HG03354 (cell line): ENCODE results near the gene OR8B8.
A peak's percentile ranks its signal among the peaks of the same experiment; 100 is the strongest.
"Not testable (repeated sequence)": the region's sequence is repeated elsewhere in the genome, so short reads cannot be mapped to it uniquely, and the experiment has no call there.

Experiments
- ATAC-seq: cut with Tn5 transposase; IDR thresholded peaks from one replicate; pipeline ENCODE4 v1.9.1; 2021; ENCODE audit warnings: mild to moderate bottlenecking; ENCODE audit not compliant: unreplicated experiment, poor library complexity, severe bottlenecking

The OR8B8 gene

DNA sequence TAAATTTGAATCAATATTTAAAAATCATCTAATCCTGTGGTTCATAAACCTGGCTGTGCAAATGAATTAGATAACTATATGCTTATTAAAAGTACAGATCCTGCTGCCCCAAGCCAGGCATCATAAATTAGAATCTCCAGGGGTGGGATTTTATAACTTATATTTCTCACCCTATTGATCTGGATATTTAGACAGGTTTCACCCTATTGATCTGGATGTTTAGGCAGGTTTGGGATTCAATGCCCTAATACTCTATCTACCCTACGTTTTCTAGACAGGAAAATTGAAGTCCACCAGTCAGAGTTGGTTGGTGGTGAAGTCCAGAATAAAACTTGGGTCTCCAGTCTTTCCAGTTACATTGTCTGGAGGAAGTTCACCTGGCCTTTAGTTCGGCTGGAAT lies 2.6 kb downstream of the OR8B8 start:
- no peak for ATAC-seq

DNA sequence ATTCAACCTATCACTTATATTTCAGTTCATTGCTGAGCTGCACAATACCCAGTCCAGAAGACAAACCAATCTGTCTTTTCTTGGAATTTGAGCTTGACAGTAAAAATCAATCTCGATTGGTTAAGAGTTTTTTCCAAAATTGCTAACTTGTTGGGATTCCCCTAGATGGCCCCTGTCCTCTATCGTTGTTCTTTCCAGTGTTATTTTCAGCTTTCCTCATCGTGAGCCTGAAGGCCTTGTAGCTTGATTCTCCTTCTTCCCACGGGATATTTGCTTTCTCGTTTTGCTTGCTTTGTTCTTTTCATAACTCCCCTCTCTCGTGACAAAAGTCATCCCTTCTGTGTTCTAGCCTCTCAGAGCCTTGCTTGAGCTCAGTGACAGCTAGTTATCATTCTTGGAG lies 3.1 kb downstream of the OR8B8 start:
- ATAC-seq = no peak

DNA sequence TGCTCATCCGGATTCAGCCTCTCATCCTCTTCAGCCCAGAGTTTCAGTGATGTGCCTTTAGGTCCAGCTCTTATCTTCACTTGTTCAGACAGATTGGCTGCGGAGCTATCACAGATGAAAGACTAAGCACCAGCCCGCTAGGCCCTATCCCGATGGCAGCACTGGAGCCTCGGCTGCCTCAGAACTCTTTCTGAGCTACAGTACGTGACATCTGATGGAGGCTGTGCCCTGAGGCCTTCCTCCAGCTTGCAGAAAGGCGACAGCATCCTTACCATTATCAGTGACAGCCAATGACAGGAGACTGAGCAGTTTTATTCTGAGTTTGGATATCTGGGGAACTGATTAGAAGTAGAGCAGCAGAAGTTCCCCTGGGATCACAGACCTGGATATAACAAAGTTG lies 4.0 kb downstream of the OR8B8 start:
- no peak for ATAC-seq

GRCh38 chr11:124441081-124441480 lies 4.4 kb downstream of the OR8B8 start:
- no peak for ATAC-seq

DNA sequence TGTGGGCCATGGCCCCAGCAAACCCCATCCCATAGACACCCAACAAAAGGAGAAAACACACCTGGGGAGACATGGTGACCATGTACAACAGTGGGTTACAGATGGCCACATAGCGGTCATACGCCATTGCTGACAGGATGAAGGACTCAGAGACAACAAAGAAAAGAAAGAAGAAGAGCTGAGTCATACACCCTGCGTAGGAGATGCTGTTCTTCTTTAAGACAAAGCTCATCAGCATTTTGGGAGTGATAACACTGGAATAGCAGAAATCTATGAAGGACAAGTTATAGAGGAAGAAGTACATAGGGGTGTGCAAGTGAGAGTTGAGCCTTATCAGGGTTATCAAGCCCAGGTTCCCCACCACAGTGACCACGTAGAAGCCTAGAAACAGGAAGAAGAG lies 4.9 kb downstream of the OR8B8 start:
- ATAC-seq = no peak

DNA sequence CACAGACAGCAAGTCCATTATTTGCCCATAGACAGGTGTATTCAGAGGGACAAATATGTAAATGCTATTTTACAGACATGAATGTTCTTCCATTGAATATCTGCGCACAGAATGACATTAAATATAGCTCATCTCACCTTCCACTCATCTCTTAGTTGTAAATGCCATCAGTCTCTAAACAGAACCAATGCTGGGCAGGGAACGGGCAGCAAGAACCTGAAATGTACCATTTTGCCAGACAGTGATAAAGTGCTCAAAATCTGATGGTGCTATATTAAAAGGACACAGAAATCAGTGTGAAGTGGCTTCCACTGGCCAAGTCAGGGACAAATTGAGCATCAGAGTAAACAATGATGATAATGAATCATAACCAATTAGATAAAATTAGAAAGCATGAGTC lies 10.8 kb downstream of the OR8B8 start:
- no peak for ATAC-seq

- ATAC-seq = no peak
Observed at GRCh38 chr11:124429599-124429998, 15.9 kb downstream of the OR8B8 start.

GRCh38 chr11:124424384-124424921 lies 21.0 kb downstream of the OR8B8 start, which contains the start of gene OR8B4:
Gene OR8B4 (minus strand): TSS chr11:124424871. CDS start chr11:124424871, 0 bp downstream.
- ATAC-seq = no peak

DNA sequence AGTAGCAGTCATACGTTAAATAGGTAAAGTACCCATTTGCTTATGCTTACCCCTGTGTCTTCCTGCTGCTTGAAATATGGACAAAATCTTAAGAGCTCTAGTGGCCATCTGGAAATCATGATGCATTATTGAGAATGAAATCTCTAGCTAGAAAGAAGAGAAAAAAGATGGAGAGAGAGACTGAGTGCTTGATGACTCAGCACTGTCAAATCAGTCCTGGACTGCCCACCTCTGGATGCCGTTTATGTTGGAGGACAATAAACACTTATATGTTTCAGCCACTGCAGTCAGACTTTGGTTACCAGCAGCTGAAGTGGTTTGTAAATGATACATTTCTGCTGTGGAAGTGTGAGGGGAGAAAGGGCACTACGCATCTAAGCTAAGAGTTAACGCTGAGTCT lies 24.5 kb downstream of the OR8B8 start:
- ATAC-seq = no peak

GRCh38 chr11:124415356-124415923 lies 30.1 kb downstream of the OR8B8 start:
- ATAC-seq = no peak

DNA sequence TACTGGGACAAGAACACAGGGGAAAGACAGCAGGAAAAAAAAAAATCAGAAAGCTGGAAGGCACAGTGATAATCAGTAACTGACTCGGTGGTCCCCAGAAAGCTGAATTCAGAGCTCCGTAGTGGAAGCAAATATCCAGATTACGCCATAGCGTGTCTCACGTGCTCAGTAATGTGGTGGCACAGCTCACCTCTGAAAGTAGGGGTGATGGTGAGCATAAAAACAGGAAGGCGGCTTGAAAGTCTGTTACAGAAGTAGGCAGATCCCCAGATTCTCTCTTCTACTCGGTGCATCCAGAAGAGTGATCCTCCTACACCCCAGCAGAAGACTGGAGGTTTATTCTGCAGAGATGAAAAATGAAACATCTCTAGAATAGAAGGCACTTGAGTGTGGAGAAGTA lies 35.6 kb downstream of the OR8B8 start:
- no peak for ATAC-seq

DNA sequence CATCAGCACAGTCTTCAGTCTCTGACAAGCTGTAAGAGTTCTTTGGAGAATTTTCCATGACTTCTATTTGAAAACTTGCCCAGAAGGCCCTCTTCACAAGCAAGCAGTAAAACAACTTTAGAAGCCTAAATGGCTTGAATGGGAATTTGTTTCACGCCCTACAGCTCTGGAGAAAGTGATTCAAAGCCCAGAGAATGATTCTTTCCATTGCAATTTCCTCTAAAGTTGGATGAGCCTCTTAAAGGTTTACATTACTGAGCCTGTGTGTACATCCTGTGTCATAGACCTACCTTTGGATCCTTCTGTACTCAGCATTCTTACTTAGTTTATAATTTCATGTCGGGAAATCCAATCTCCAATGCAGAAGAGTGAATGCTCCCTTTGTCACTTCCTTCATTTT lies 39.9 kb downstream of the OR8B8 start:
- no peak for ATAC-seq

DNA sequence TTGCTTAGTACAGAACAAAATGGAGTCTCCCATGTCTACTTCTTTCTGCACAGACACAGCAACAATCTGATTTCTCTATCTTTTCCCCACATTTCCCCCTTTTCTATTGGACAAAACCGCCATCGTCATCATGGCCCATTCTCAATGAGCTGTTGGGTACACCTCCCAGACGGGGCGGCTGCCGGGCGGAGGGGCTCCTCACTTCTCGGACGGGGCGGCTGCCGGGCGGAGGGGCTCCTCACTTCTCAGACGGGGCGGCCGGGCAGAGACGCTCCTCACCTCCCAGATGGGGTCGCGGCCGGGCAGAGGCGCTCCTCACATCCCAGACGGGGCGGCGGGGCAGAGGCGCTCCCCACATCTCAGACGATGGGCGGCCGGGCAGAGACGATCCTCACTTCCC lies 42.3 kb downstream of the OR8B8 start:
- ATAC-seq = not testable (repeated sequence)

DNA sequence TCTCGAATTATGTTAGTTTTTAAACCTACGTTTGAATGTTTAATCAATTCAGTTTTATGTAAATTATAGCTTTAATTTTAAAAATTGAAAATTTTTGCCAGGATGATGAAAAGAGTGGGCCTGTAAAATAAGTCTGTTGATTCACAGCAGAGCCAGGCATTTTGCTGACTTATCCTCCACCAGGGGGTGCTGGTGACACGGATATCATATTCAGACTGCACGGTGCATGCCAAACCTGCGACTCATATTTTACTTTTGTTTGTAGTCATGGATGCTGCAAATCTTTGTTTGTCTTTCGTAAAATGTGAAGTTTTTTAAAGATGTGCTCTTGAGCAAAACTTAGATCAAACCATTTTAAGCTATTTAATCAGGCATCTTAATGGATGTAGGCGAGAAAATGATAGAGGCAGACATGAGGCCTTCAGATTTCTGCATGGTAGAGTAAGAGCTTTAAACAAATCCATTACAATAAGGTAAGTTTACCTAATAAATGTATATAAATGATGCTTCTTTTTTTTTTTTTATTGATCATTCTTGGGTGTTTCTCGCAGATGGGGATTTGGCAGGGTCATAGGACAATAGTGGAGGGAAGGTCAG lies 43.1 kb downstream of the OR8B8 start:
- ATAC-seq = peak; percentile 94

GRCh38 chr11:124398924-124399323 lies 46.6 kb downstream of the OR8B8 start, which contains the start of gene OR8B3:
Gene OR8B3 (minus strand): TSS chr11:124399024. CDS start chr11:124397351, 1,673 bp downstream.
- ATAC-seq = no peak

DNA sequence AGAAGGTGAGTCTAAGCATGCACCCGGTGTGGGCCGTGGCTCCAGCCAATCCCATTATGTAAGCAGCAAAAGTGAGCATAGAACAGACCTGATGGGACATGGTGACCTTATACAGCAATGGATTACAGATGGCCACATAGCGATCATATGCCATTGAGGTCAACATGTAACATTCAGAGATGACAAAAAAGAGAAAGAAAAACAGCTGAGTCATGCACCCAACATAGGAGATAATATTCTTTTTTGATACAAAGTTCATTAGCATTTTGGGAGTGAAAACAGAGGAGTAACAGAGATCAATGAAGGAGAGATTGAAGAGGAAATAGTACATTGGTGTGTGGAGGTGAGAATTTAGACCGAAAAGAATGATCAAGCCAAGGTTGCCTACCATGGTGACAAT lies 48.6 kb downstream of the OR8B8 start:
- not testable (repeated sequence) for ATAC-seq

DNA sequence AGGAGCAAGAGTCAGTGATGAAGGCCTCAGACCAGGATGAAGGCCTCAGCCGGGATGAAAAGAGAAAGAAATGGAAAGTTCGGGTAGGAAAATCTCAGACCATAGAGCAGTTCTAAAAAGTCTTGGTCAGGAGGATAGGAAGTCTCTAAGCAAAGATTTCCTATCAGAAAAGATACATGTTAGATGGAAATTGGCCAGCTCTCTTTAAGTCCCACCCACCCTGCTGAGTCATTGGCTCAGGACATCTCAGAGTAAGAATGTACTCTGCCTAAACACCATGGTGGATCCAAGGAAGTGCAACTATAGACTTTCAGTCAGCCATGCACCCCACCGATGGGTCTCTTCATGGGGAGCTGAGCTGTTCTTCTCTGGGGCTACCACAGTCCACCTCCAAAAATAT lies 51.1 kb downstream of the OR8B8 start:
- no peak for ATAC-seq
